GM21381 (cell line): ENCODE results near the gene HPGDS.
"Not testable (repeated sequence)": the region's sequence is repeated elsewhere in the genome, so short reads cannot be mapped to it uniquely, and the experiment has no call there.

Source experiments
- ATAC-seq: cut with Tn5 transposase; IDR thresholded peaks from one replicate; pipeline ENCODE4 v1.9.1; 2021; ENCODE audit warnings: mild to moderate bottlenecking, moderate library complexity; ENCODE audit not compliant: unreplicated experiment

HPGDS gene

DNA sequence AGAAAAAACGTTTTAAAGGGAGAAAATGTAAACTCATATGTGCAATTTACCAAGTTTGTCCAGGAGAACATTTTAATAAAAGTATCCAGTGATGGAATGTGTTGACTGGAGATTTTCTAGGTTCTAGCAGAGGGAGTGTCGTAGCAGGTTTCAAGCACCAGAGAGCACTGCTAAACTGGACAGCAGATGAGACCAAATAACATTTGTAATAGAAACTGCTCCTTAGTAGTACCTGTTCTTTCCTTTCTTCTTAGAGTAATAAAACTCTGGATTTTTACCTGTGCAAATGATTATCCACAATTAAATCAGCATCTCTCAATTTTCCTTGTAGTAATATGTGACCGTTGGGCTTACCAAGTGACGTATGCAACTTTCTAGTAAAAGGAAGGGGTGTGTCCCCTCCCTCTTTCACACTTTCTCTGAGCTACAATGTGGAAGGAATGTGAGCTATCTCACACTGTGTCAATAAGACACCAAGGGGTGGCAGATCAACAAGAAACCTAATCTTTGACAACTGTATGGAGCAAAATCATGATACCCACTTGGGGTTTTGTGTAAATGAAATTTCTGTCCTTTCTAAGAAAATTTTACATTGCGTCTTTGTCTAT, 9.5 kb downstream of the HPGDS start:
- ATAC-seq = no peak

GRCh38 chr4:94329933-94330332, 12.7 kb downstream of the HPGDS start:
- no peak for ATAC-seq

DNA sequence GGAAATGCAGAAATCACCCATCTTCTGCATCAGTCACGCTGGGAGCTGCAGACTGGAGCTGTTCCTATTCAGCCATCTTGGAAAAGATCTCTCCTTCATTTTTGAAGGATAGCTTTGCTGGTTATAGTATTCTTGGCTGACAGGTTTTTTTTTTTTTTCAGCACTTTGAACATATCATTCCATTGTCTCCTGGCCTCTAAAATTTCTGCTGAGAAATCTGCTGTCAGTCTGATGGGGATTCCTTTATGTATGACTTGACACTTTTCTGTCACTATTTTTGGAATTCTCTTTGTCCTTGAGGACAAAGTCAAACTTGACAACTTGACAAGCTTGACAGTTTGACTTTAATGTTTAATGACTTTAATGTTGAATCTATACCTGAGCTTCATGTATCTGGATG, 16.8 kb downstream of the HPGDS start:
- no peak for ATAC-seq

DNA sequence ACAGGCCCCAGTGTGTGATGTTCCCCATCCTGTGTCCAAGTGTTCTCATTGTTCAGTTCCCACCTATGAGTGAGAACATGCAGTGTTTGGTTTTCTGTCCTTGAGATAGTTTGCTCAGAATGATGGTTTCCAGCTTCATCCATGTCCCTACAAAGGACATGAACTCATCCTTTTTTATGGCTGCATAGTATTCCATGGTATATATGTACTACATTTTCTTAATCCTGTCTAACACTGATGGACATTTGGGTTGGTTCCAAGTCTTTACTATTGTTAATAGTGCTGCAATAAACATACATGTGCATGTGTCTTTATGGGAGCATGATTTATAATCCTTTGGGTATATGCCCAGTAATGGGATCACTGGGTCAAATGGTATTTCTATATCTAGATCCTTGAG, 22.7 kb downstream of the HPGDS start:
- not testable (repeated sequence) for ATAC-seq

- ATAC-seq = no peak
These were observed 35.3 kb downstream of the HPGDS start for GRCh38 chr4:94307231-94307871.

DNA sequence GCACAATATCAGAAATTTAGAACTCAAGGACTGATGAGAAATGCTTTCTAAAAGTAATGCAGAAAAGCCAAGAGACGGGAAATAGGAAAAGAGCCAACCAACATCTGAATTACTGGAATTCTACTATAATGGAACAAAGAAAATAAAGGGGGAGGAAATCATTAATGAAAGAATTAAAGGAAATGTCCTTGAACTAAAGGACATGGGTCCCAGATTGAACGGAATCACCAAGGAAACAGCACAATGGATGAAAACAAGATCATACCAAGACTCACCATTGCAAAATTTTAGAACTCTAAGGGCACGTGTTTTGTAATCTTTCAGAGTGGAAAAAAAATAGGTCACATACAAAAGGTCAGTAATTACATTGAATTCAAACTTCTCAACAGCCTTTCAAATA, 35.9 kb downstream of the HPGDS start:
- ATAC-seq = no peak

DNA sequence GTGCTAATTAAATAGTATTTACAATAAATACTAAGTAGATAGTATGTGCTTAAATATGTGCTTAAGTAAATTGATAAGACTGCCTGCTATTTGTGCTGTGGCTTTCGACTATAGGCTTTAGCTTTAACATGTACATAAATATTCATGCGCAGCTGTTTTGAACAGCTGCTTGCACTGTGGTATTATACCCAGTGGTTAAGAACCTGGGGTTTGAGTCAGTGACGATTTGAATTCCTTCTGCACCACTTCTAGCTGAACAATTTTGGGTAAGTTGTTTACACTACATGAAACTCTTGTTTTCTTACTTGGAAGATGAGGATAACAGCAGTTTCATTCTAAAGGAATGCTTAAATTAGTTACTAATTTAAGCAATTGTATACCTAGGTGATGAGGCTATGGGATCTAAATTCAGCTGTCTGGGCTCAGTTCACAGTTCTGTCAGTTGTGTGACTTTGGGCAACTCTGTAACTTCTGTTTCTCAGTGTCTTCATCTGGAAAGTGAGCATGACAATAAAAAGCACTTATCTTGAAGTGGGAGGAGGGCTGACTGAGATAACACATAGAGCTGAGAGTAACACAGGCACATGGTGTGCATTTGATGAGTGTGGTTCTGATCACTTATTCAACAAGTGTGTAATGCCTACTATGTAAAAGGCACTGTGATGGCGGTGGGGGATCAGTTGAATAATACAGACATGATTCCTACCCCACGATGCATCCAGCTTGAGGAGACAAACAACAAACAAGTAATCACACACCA, 37.0 kb downstream of the HPGDS start:
- ATAC-seq = no peak

DNA sequence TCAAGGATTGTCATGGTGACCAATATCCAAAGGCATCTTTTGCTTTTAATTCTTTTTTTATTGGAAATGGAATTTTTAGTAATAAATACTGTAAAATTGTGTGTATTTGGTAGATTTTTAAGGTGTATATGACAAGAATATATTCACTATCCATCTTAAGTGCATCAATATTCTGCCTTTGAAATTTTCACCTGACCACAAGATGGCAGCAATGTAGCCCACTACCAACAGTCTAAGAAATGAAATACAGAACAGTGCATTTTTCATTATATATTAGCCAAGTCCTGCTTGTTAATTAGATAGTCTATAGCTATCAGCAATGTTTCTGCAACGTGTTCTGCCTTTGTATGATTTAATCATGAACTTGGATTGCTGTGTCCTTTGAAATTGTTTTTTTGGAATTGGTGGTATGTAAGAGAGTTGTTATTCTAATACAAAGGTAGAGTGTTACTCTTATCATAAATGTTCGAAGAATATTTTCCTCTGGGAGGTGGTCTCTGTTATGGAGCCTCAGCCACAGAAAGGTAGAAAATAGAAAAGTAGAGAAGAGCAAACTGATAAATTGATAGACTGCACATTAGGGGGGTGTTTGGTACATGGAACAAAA, 38.2 kb downstream of the HPGDS start:
- ATAC-seq = no peak

DNA sequence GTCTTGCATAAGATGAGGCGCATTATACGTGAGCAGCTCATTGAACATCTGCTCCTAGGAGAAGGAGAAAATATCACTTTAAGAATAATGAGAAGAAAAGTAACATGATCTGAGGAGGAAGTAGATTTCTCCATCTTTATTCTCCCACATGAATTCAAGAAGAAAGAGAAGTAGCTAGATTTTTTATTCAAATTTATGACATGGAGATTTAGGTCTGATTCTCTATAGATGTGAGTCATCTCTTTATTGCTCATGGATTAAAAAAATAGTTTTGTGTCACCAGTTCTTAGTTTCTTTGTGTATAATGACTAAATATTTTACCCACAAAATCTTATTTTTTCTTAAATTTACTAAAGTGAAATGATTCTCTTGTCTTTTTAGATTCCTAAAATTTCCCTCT, 40.4 kb downstream of the HPGDS start:
- no peak for ATAC-seq

- no peak for ATAC-seq
These were observed 43.8 kb downstream of the HPGDS start for GRCh38 chr4:94298725-94299252.

- not testable (repeated sequence) for ATAC-seq
These were observed 47.2 kb downstream of the HPGDS start for GRCh38 chr4:94295473-94295872.

- not testable (repeated sequence) for ATAC-seq
These were observed 48.7 kb downstream of the HPGDS start for GRCh38 chr4:94293981-94294380.

DNA sequence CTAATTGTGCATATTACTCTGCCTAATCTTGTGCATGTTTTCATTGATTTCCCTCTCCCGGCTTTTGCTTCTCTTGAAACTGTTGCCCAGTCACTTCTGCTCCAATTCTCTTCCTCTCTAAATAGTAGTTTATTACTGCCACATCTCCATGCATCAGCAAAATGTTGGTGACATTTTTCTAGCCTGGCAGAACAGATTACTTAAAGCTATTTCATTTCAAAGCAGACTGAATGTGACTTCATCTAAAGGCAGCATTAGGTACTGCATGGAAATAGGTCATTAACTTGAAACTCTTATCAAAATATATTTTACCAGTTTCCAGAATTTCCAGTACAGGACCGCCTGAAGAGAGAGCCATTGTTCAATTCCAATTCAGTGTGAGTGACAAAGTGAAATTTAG, 52.4 kb downstream of the HPGDS start:
- ATAC-seq = no peak

- no peak for ATAC-seq
These were observed 57.0 kb downstream of the HPGDS start for GRCh38 chr4:94285666-94286065.

DNA sequence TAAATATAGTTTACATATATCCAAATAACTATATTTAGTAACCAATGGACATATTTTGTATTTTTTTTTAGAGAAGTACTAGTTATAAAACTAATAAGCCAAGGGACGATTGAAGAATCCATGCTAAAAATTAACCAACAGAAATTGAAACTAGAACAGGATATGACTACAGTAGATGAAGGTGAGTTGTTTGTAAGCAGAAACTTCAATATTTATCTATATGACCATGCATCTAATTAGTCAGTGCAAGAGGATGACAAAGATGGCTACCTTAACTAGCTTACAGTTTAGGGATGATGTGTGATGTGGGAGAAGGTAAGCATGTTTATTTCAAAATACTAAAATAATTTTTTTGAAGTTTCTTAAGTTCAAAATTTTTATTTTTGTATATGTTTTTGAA, 57.7 kb downstream of the HPGDS start:
- ATAC-seq = no peak

GRCh38 chr4:94278781-94279180, 63.9 kb downstream of the HPGDS start:
- ATAC-seq = no peak

GRCh38 chr4:94277534-94277933, 65.1 kb downstream of the HPGDS start:
- ATAC-seq = no peak

DNA sequence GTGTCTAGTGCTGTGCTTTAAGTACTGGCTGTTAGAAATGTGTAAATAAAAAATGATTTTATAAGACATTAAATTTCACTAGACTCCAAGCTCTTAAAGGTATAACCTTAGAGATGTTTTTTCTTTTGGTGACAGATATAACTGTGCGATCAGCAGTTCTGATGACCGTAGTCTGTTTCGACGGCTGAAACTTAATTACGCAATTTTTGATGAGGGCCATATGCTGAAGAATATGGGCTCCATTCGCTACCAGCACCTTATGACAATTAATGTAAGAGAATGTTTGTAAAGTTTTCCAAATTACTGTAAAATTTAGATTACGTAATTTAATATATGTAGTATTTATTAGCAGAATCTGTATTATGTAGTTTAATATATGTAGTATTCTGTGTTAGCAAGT, 66.4 kb downstream of the HPGDS start:
- ATAC-seq = no peak

DNA sequence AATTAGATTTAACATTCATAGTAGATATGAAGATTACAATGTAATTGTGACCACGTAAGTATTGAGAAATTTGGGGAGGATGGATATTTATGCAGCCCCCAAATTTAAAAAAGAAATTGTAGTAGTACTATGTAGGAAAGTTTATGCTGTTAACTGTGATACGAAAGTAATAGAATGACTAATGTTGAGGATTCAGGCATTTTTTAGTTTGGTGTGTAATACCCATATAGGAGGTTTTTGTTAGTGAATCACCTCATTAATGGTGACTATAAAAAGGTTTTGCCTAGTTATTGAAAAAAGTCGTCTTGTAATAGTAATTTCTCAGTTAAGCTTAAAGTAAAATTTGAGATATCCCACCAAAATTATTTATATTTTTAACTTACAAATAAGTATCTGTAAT, 67.7 kb downstream of the HPGDS start:
- no peak for ATAC-seq

DNA sequence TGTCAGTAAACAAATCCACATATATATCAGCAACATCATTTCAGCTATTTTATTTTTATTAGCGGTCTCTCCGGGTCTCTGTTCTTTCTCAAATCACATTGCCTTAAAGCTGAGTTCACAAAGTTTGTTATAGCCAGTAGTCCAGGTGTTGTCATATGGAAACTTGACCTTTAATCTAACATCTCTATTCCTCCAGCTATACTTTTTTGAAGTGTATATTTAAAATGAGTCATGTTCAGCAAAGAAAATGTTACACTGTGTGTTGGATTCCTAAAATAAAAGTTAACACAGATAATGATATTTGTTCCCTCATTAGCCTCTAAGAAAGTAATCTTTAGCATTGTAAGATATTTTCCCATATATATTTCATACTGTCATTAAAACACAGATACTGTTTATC, 71.4 kb downstream of the HPGDS start:
- no peak for ATAC-seq

DNA sequence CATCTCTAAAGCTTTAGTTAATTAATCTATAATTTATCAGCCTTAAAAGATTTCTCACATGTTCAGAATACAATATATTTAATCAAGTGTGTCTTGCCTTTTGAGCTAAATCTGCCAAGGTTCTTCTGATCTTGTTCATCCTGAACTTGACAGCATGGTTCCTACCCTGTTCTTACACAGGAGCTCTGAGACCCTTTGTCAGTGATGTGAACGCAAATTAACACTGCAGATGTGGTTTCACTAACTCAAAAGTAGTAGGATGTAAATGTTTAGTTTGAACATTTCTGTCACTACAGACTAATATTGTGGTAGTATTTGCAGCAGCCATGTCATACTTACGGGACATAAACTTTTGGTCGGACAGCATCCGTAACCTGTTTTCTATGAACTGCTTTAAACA, 75.6 kb downstream of the HPGDS start:
- no peak for ATAC-seq
